ENCODE results near the gene ARRDC2.

The ARRDC2 gene

GRCh38 chr19:18051887-18052286 is 43.9 kb downstream of the ARRDC2 start:
- Histone ChIP-seq H3K79me2 (no peaks in the 10 kb centered on the region), H3K9me3 (ENCODE audit: control insufficient read depth, low read length) (no peaks in the 10 kb centered on the region), H3K27ac (peak overlapping the region; percentile 96), H2AFZ (peak overlapping the region; percentile 76), H3K4me2 (ENCODE audit: low read length) (peak overlapping the region; percentile 78), H3K4me1 (peaks cover 13% of the 10 kb centered on the region), H3K9ac (peak overlapping the region; percentile 29), H3K4me3 (ENCODE audit: low read depth, low read length) (peak overlapping the region; percentile 46), H3K36me3 (ENCODE audit: control insufficient read depth, insufficient read depth, low read length) (no peaks in the 10 kb centered on the region), H3K27me3 (ENCODE audit: control insufficient read depth, insufficient read depth, low read length) (no peaks in the 10 kb centered on the region)
- no peak for TF ChIP-seq CTCF (IDR thresholded peaks at IDR 0.05)

DNA sequence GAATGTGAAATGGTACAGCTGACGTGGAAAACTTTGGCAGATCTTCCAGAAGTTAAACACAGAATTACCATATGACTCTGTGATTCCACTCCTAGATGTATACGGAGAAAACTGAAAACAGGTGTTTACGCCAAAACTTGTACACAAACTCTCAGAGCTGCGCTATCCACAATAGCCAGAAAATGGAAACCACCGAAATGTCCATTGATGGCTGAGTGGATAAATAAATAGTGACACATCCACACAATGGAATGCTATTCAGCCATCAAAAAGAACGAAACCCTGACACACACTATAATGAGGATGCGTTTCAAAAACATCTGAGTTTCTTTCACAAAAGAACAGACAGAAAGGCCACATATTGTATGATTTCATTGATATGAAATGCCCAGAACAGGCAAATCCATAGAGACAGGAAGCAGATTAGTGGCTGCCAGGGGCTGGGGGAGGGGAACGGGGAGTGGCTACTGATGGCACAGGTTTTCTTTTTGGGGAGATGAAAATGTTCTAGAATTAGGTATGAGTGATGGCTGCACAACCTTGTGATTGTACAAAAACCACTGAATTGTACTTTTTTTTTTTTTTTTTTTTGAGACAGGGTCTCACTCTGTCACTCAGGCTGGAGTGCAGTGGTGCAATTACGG is 45.7 kb downstream of the ARRDC2 start:
- Histone ChIP-seq H3K4me2 (ENCODE audit: low read length) (peak overlapping the region; percentile 17), H2AFZ (no peak overlapping the region), H3K9ac (no peak overlapping the region), H3K79me2 (no peaks in the 10 kb centered on the region), H3K27me3 (ENCODE audit: control insufficient read depth, insufficient read depth, low read length) (no peaks in the 10 kb centered on the region), H3K36me3 (ENCODE audit: control insufficient read depth, insufficient read depth, low read length) (no peaks in the 10 kb centered on the region), H3K9me3 (ENCODE audit: control insufficient read depth, low read length) (no peaks in the 10 kb centered on the region), H3K4me3 (ENCODE audit: low read depth, low read length) (no peak overlapping the region), H3K27ac (peak overlapping the region; percentile 96), H3K4me1 (peaks cover 23% of the 10 kb centered on the region)
- no peak for TF ChIP-seq CTCF (IDR thresholded peaks at IDR 0.05)

DNA sequence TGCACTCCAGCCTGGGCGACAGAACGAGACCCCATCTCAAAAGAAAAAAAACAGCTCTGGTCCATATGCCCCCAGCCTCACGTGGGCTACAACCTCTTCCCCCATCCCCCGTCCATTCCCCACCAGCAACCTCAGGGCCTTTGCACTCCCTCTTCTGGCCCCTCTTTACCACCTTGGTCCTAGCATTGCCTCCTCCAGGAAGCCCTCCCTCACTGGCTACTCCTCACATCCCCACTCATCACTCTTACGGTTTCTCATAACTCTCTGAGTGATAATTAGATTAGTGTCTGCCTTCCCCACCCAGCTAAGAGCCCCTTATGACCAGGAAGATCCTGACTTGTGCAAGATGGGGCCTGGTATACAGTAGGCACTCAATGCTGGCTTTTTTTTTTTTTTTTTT is 48.0 kb downstream of the ARRDC2 start:
- Histone ChIP-seq H3K27ac (no peak overlapping the region), H2AFZ (no peak overlapping the region), H3K79me2 (no peaks in the 10 kb centered on the region), H3K4me3 (ENCODE audit: low read depth, low read length) (no peak overlapping the region), H3K4me1 (peaks cover 20% of the 10 kb centered on the region), H3K9me3 (ENCODE audit: control insufficient read depth, low read length) (no peaks in the 10 kb centered on the region), H3K36me3 (ENCODE audit: control insufficient read depth, insufficient read depth, low read length) (no peaks in the 10 kb centered on the region), H3K4me2 (ENCODE audit: low read length) (no peak overlapping the region), H3K9ac (no peak overlapping the region), H3K27me3 (ENCODE audit: control insufficient read depth, insufficient read depth, low read length) (no peaks in the 10 kb centered on the region)
- TF ChIP-seq CTCF (IDR thresholded peaks at IDR 0.05), result no peak

DNA sequence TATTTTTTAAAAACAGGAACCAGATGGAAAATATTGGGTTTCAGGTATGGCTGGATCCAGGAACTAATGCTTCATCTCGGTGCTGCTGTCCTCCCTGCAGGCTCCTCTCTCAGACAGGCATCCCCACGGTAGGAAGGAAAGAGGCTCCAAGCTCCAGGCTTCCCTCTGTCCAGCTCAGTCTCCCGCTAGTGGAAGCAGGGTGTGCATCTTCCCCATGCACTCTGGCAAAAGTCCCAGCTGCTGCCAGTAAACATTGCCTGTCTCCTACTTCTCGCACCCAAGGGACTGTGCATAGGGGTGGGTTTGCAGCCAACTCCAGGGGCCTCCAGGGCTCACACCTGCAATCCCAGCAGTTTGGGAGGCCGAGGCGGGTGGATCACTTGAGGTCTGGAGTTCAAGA is 49.6 kb downstream of the ARRDC2 start:
- Histone ChIP-seq H3K79me2 (no peaks in the 10 kb centered on the region), H3K9me3 (ENCODE audit: control insufficient read depth, low read length) (no peaks in the 10 kb centered on the region), H3K27ac (peak overlapping the region; percentile 88), H3K27me3 (ENCODE audit: control insufficient read depth, insufficient read depth, low read length) (no peaks in the 10 kb centered on the region), H3K4me1 (peaks cover 15% of the 10 kb centered on the region), H3K4me3 (ENCODE audit: low read depth, low read length) (no peak overlapping the region), H3K4me2 (ENCODE audit: low read length) (no peak overlapping the region), H3K9ac (no peak overlapping the region), H3K36me3 (ENCODE audit: control insufficient read depth, insufficient read depth, low read length) (no peaks in the 10 kb centered on the region), H2AFZ (peak overlapping the region; percentile 93)
- TF ChIP-seq CTCF (IDR thresholded peaks at IDR 0.05), result no peak
